ENCODE data around the gene LRRC8B.

DNA sequence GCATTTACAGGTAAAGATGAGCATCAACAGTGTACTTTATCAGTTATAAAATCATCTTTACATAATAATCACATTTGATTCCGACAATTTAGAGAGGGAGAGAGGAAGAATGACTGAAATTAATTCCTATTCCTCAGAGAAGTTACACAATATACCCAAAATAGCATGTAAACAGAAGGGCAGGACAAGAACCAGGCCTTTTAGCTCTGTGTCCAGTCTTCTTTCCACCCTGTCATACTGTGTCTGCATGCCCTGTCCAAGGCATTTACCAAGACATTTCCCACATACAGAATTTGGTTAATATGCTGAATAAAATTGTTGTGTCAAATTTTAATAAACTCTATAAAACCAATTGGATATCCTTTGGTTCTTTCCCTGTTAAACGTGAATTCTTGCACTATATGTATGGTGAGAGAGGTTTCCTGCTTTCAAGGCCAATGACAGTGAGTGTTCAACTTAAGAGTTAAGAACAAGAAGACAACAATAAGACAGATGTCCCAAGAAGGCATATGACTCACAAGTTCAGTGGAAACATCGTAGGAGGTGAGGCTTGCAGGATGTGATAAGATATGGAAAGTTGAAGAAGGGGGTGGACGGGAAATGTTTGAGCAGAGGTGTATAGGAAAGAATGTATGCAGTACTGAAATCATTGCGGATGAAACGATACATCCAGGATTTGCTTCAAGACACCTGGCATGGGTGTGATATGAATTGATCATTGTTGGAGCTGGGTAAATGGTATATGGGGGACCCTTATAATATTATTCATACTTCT, 20.8 kb downstream of the LRRC8B start:
- TF ChIP-seq, protein P1, sequence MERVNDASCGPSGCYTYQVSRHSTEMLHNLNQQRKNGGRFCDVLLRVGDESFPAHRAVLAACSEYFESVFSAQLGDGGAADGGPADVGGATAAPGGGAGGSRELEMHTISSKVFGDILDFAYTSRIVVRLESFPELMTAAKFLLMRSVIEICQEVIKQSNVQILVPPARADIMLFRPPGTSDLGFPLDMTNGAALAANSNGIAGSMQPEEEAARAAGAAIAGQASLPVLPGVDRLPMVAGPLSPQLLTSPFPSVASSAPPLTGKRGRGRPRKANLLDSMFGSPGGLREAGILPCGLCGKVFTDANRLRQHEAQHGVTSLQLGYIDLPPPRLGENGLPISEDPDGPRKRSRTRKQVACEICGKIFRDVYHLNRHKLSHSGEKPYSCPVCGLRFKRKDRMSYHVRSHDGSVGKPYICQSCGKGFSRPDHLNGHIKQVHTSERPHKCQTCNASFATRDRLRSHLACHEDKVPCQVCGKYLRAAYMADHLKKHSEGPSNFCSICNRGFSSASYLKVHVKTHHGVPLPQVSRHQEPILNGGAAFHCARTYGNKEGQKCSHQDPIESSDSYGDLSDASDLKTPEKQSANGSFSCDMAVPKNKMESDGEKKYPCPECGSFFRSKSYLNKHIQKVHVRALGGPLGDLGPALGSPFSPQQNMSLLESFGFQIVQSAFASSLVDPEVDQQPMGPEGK (CRISPR knock-in tag; IDR thresholded peaks at IDR 0.05; ENCODE audit: borderline replicate concordance), result no peak
- TF ChIP-seq, protein P2, sequence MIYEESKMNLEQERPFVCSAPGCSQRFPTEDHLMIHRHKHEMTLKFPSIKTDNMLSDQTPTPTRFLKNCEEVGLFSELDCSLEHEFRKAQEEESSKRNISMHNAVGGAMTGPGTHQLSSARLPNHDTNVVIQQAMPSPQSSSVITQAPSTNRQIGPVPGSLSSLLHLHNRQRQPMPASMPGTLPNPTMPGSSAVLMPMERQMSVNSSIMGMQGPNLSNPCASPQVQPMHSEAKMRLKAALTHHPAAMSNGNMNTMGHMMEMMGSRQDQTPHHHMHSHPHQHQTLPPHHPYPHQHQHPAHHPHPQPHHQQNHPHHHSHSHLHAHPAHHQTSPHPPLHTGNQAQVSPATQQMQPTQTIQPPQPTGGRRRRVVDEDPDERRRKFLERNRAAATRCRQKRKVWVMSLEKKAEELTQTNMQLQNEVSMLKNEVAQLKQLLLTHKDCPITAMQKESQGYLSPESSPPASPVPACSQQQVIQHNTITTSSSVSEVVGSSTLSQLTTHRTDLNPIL (CRISPR knock-in tag; IDR thresholded peaks at IDR 0.05; ENCODE audit: low read depth), result no peak

Data from SK-N-SH treated with all-trans-retinoic acid at 6 μM for 48 hours (cell line).